ENCODE measurements around the gene ADAMTS14.

ADAMTS14 gene

DNA sequence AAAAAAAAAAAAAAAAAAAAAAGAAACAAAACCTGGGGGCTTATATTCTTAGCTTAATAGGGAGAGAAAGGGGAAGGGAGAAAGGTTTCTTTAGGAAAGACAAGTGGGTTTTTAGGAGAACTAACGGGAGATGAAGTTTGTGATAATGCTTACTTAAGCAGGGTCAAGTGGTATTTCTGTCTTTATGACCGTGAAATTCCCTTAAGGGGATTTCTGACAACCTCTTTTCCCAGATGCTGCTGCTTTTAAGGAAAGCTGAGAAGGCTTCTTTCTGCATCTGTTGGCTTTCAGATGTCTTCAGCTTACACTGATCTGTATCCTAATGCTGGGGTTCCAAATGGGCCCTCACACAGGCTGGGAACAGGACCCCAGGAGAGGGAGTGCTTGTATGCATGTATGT lies 42.6 kb downstream of the ADAMTS14 start:
- H3K4me3 Mint-ChIP-seq, result no peak overlapping the region
- H3K4me1 Mint-ChIP-seq, result peaks cover 20% of the 10 kb centered on the region
- no peak overlapping the region for H3K27ac Mint-ChIP-seq
- no peaks in the 10 kb centered on the region for H3K36me3 Mint-ChIP-seq
- H3K9me3 Mint-ChIP-seq, result no peaks in the 10 kb centered on the region
- peaks cover 16% of the 10 kb centered on the region for H3K27me3 Mint-ChIP-seq
- no peak for ATAC-seq

DNA sequence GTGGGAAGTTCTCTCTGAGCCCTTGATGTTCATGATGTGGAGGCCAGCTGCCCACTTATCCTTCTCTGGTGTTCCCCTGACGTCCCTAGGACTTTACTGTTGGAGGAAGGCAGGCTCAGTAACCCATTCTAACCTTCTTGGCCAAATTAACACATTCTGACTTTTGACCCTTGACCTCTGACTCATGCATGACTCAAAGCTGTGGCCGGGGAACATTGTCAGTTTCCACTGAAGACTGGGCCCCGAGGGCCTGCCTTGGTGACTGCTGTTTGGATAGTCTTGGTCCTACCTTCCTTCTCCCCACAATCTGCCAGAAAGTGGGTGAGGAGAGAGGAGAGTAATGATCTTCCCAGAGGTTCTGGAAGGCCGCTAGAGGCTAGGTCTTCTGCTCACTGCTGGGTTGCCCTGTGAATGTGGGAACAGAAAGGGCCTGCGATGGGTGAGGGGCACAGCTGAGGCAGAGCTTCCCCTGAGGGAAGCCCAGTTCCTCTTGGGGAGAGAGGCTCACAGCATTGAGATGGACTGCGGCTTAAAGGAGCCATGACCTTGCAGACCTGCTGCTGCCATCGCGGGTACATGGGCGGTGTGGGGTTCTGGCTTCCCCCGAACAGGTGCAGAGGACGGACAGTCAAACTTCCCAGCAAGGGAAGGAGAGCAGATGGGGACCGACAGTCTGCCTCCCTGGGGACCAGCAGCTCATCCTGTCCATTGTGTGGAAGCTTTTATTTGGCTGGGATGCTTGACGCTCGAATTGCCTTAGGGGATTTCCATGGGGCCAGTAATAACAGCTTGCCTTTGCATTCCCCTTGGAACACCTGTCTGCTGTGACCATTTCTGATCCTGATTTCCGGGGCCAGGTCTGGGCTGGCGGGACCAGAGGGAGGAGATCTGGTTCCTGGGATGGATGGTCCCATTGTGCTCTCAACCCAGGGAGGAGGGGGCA lies 43.8 kb downstream of the ADAMTS14 start:
- no peak overlapping the region for H3K4me3 Mint-ChIP-seq
- no peaks in the 10 kb centered on the region for H3K9me3 Mint-ChIP-seq
- H3K4me1 Mint-ChIP-seq, result peaks cover 20% of the 10 kb centered on the region
- H3K27ac Mint-ChIP-seq, result peak overlapping the region; percentile 18
- peak; percentile 35 for ATAC-seq
- H3K27me3 Mint-ChIP-seq, result peaks cover 9% of the 10 kb centered on the region
- no peaks in the 10 kb centered on the region for H3K36me3 Mint-ChIP-seq

DNA sequence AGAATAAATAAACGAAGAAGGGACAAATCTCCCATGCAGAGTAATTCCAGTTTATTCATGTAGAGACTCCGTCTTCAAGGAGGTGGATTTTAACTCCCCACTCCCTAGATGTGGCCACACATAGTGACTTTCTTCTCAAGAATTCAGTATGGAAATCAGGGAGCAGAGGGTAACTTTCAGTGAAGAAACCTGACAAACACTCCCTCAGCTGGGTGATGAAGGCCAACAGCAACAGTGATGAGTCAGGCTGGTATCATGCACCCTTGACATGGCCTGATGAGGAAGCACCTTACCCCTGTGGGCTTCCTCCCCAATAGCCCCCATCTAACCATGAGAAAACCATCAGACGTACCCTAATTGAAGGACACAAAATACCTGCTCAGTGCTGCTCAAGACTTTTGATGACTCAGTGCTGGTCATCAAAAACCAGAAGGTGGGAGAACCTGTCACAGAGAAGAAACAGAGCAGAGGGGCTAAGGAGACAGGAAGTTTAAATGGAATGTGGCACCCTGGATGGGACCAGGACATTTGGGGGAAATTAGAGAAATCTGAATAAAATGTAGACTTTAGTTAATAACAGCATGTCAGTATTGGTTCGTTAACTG lies 50.6 kb downstream of the ADAMTS14 start:
- no peaks in the 10 kb centered on the region for H3K9me3 Mint-ChIP-seq
- no peak overlapping the region for H3K27ac Mint-ChIP-seq
- H3K4me1 Mint-ChIP-seq, result no peaks in the 10 kb centered on the region
- H3K27me3 Mint-ChIP-seq, result peaks cover 31% of the 10 kb centered on the region
- no peaks in the 10 kb centered on the region for H3K36me3 Mint-ChIP-seq
- ATAC-seq, result no peak
- H3K4me3 Mint-ChIP-seq, result no peak overlapping the region

DNA sequence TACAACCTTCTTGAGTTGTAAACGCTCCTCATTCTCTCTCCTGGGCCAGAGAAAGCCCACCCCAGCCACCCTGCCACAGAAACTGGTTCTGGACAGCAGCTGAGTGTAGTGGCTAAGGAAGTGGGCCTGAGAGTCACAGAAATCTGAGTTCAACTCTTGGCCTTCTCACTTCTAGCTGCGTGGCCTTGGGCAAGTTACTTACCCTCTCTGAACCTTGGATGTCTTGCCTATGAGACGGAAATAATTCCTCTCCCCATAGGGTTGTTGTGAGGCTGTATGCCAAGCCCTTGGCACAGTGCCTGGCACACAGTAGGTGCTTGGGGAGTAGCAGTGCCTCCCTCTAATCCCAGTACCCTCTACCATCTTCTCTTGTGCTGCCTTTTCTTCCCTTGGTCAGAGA lies 51.5 kb downstream of the ADAMTS14 start:
- Mint-ChIP-seq H3K27ac (no peak overlapping the region), H3K36me3 (no peaks in the 10 kb centered on the region), H3K27me3 (peaks cover 31% of the 10 kb centered on the region), H3K4me3 (no peak overlapping the region), H3K4me1 (no peaks in the 10 kb centered on the region), H3K9me3 (no peaks in the 10 kb centered on the region)
- ATAC-seq, result no peak

DNA sequence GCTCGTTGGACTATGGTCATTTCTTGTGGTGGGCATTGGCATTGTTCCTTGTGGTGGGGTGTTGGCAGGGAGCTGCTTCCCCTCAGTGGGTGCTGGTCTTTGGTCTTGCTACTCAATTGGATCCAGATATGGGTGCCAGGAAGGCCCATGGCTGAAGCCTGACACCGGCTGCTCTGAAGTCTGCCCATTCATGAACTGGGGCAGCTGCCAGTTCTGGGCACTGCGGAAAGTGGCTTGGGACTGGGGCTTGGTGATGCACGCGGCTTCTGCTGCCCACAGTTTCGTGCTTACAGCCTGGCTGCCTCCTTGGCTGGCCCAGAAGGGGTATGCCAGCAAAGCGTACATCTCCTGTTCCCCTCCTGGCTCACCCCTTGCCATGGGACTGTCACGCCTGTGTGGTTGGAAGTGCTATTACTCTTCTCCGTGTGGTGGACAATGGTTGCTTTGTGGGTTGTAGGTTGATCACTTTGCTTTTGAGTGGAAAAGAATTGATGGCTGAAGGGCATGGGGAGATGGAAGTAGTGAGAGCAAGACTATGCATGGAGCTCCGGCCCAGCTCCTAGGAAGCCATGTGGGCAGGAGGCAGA lies 54.7 kb downstream of the ADAMTS14 start:
- Mint-ChIP-seq H3K4me1 (no peaks in the 10 kb centered on the region), H3K4me3 (no peak overlapping the region), H3K27me3 (peaks cover 24% of the 10 kb centered on the region), H3K36me3 (no peaks in the 10 kb centered on the region), H3K9me3 (no peaks in the 10 kb centered on the region), H3K27ac (no peak overlapping the region)
- no peak for ATAC-seq

DNA sequence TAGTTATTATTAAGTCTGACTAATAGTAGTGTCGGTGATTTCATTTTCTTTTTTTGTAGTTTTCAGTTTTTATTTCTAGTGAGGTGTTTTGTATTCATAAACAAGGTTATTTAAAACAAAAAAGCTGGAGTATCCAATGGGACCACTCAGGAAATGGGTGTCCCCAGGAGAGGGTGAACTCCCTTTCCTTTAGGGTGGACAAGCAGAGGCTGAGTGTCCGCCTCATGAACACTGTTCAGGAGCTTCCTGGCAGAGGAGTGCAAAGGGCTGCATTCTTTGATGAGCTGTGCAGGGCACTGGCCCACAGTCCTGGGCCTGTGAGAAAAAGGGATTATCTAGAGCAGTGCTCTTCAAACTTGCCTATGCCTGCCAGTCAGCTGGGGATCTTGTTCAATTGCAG lies 56.0 kb downstream of the ADAMTS14 start:
- no peak for ATAC-seq
- H3K4me1 Mint-ChIP-seq, result no peaks in the 10 kb centered on the region
- peaks cover 27% of the 10 kb centered on the region for H3K27me3 Mint-ChIP-seq
- H3K36me3 Mint-ChIP-seq, result no peaks in the 10 kb centered on the region
- H3K4me3 Mint-ChIP-seq, result no peak overlapping the region
- H3K27ac Mint-ChIP-seq, result no peak overlapping the region
- no peaks in the 10 kb centered on the region for H3K9me3 Mint-ChIP-seq

DNA sequence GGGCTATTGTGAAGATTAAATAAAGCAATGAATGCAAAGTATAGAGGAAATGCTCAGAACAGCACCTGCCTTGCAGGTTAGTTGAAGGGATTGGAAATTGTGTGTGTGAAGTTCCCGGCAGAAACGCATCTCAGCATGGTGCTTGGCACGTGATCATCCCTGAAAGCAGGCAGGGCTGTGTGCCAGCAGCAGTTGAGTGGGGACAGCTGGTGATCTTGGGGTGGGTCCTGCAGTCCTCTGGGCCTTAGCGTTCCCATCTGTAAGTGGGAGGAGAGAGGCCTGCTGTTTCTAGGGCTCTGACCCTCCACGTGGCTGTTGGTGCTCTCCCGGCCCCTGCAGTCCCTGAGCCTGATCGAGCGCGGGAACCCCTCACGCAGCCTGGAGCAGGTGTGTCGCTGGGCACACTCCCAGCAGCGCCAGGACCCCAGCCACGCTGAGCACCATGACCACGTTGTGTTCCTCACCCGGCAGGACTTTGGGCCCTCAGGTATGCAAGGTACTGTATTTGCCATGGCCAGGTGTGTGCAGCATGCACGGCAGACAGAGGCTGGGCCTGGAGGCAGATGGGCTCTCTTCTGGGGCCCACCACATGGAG lies 57.6 kb downstream of the ADAMTS14 start:
- ATAC-seq, result no peak
- peaks cover 29% of the 10 kb centered on the region for H3K27me3 Mint-ChIP-seq
- no peaks in the 10 kb centered on the region for H3K9me3 Mint-ChIP-seq
- H3K36me3 Mint-ChIP-seq, result no peaks in the 10 kb centered on the region
- H3K4me1 Mint-ChIP-seq, result no peaks in the 10 kb centered on the region
- no peak overlapping the region for H3K27ac Mint-ChIP-seq
- no peak overlapping the region for H3K4me3 Mint-ChIP-seq

DNA sequence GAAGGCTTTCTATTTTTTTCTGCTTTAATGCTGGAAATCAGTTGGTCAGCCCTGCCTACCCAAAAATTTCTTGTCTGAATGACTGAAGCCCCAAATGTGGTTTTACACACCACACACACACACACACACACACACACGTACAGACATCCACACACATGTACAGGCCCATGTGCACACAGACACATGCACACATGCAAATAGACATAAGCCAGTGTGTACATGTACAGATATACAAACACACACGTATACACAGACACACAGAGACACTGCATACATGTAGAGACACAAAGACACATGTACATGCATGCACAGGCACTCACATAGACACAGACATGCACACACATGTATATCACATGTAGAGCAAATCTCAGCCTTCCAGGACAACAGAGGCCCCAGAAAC lies 58.6 kb downstream of the ADAMTS14 start:
- H3K4me3 Mint-ChIP-seq, result no peak overlapping the region
- H3K4me1 Mint-ChIP-seq, result no peaks in the 10 kb centered on the region
- H3K9me3 Mint-ChIP-seq, result no peaks in the 10 kb centered on the region
- H3K36me3 Mint-ChIP-seq, result no peaks in the 10 kb centered on the region
- peaks cover 25% of the 10 kb centered on the region for H3K27me3 Mint-ChIP-seq
- ATAC-seq, result no peak
- H3K27ac Mint-ChIP-seq, result no peak overlapping the region

DNA sequence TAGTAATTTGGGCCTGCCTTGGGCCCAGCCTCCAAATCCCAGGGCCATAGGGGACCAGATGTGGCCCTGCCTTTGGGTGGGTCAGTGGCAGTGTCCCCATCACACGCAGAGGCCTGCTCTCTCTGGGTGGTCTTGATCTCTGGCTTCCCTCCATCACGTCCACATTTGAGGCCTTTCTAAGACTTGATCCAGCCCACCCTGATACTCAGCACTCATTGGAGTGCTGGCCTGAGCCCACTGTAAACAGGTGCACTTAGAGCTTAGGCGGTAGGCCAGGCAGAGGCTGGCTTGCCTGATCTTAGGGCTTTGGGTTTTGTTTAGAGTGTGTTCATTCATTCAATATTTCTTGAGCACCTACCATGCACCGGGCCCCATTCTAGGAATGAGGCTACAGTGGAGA lies 60.3 kb downstream of the ADAMTS14 start:
- no peaks in the 10 kb centered on the region for H3K36me3 Mint-ChIP-seq
- no peak overlapping the region for H3K4me3 Mint-ChIP-seq
- no peaks in the 10 kb centered on the region for H3K4me1 Mint-ChIP-seq
- no peak overlapping the region for H3K27ac Mint-ChIP-seq
- peaks cover 13% of the 10 kb centered on the region for H3K27me3 Mint-ChIP-seq
- H3K9me3 Mint-ChIP-seq, result no peaks in the 10 kb centered on the region
- ATAC-seq, result no peak

DNA sequence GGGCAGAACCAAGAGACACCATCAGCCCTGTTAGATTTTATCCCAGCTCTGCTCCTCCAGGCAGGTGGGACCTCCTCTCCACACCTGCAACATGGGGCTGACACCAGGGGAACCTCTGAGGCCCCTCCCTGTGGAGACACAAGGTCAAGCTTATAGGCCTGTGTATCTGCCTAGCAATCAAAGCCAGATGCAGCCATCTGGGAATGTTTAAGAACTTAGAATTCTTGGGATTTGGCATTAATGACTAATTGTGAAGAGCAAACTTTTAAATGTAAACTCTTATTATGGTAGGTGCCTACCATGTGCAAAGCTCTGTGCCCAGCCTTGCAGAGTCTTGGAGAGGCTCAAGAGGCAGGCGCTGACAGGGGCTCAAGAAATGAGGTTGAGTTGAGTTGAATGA lies 60.7 kb downstream of the ADAMTS14 start:
- Mint-ChIP-seq H3K4me3 (no peak overlapping the region), H3K4me1 (no peaks in the 10 kb centered on the region), H3K27ac (no peak overlapping the region), H3K27me3 (peaks cover 13% of the 10 kb centered on the region), H3K36me3 (no peaks in the 10 kb centered on the region), H3K9me3 (no peaks in the 10 kb centered on the region)
- no peak for ATAC-seq

DNA sequence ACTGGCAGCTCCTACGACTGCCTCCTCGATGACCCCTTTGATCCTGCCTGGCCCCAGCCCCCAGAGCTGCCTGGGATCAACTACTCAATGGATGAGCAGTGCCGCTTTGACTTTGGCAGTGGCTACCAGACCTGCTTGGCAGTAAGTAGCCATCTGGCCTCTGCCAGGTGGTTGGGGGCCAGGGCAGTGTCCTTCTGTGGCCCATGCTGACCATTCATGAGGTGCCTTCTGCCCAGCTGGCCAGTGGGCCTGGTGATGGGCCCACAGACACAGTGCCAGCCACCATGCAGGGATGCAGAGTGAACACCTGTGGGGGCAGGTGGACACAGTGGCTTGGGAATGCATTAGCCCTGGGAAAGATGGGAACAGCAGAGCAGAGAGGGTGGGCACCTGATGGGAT lies 62.9 kb downstream of the ADAMTS14 start:
- Mint-ChIP-seq H3K36me3 (no peaks in the 10 kb centered on the region), H3K9me3 (no peaks in the 10 kb centered on the region), H3K4me3 (no peak overlapping the region), H3K27me3 (peaks cover 13% of the 10 kb centered on the region), H3K4me1 (no peaks in the 10 kb centered on the region), H3K27ac (no peak overlapping the region)
- ATAC-seq, result no peak

DNA sequence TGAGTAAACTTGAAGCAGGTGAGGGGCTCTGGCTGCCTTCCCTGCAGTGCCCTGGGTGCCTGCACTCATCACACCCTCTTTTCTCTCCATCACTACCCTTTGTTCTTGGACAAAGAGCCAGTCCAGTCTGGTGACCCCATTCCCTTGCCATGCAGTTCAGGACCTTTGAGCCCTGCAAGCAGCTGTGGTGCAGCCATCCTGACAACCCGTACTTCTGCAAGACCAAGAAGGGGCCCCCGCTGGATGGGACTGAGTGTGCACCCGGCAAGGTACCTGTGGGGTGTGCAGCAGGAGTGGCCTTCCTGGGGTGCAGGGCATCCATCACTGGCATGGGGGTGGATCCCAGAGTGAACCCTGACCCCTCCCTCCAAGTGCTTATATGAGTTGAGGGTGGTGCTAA lies 64.2 kb downstream of the ADAMTS14 start:
- Mint-ChIP-seq H3K4me1 (no peaks in the 10 kb centered on the region), H3K27me3 (peaks cover 13% of the 10 kb centered on the region), H3K4me3 (no peak overlapping the region), H3K27ac (no peak overlapping the region), H3K9me3 (no peaks in the 10 kb centered on the region), H3K36me3 (no peaks in the 10 kb centered on the region)
- no peak for ATAC-seq

DNA sequence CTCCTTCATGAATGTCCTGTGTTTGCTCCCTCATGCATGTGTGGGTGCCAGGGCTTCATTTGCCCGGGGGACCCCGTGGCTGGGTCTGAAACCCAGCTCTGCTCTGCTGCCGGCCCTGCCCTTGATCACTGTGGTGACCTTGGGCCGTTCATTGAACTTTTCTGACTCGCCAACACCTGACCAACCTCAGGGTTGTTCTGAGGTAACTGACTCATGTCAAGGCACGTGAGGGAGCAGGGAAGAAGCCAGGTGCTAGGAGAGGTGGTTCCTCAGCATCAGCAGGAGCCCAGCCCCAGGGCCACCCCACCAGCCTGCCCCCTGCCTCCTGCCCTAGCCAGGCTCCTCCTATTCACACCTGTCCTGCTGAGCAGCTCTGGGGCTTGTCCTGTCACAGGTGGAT lies 64.9 kb downstream of the ADAMTS14 start:
- no peak for ATAC-seq
- Mint-ChIP-seq H3K4me3 (no peak overlapping the region), H3K27me3 (peaks cover 13% of the 10 kb centered on the region), H3K27ac (no peak overlapping the region), H3K9me3 (no peaks in the 10 kb centered on the region), H3K36me3 (no peaks in the 10 kb centered on the region), H3K4me1 (no peaks in the 10 kb centered on the region)

DNA sequence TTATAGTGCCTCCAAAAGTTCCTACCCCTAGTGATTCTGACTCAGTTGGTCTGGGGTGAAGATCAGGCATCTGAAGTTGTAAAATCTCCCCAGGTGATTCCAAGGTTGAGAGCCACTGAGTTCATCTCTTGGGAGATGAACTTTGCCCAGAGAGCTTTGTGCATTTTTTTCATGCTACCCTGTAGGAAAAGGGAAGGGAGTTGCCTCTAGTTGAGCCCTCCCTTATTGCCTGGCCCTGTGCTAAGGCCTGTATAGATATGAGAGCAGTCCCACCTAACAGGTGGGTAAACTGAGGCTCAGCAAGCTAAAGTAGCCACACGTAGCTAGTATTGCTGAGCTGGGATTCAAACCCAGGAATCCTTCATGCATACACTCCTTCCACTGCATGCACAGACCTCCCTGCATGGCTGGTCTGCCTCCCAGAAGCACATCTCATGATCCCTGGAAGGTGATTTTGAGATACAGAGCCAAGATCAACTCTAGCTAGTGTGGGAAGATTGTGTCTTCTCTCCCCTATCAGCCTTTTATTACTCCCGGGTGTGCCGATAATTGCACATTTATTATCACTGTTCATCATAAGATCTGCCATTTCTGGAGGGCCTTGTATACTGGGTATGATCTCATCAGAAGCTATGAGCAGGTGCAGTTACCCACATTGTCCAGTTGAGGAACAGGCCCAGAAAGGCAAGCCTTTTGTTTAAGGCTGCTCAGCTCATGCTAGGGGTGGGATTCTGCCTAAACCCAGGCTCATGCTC lies 65.9 kb downstream of the ADAMTS14 start:
- H3K4me1 Mint-ChIP-seq, result peaks cover 8% of the 10 kb centered on the region
- H3K27me3 Mint-ChIP-seq, result peaks cover 11% of the 10 kb centered on the region
- no peak for ATAC-seq
- H3K4me3 Mint-ChIP-seq, result no peak overlapping the region
- H3K9me3 Mint-ChIP-seq, result no peaks in the 10 kb centered on the region
- H3K27ac Mint-ChIP-seq, result no peak overlapping the region
- no peaks in the 10 kb centered on the region for H3K36me3 Mint-ChIP-seq

DNA sequence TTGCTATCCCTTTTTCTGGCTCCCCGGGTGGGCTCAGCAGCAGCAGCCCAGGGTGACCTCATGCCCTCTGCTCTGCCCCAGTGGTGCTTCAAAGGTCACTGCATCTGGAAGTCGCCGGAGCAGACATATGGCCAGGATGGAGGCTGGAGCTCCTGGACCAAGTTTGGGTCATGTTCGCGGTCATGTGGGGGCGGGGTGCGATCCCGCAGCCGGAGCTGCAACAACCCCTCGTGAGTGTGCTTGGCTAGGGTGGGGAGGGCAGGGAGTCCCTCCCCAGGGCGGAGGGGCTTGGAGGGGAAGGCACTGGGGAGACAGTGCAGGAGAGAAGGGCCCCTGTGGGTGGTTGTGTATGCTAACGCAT lies 66.4 kb downstream of the ADAMTS14 start:
- H3K27me3 Mint-ChIP-seq, result peaks cover 5% of the 10 kb centered on the region
- H3K4me3 Mint-ChIP-seq, result no peak overlapping the region
- no peak overlapping the region for H3K27ac Mint-ChIP-seq
- H3K4me1 Mint-ChIP-seq, result peaks cover 8% of the 10 kb centered on the region
- H3K9me3 Mint-ChIP-seq, result no peaks in the 10 kb centered on the region
- ATAC-seq, result no peak
- H3K36me3 Mint-ChIP-seq, result no peaks in the 10 kb centered on the region
